DND-41 (cell line): ENCODE results near the gene ETS2.
"Not testable (repeated sequence)": the region's sequence is repeated elsewhere in the genome, so short reads cannot be mapped to it uniquely, and the experiment has no call there.

ENCODE experiments used
- ATAC-seq: fragments of 200-7000 bp; cut with Tn5 transposase; 3 replicates; pipeline ENCODE4 v1.9.1; 2021; ENCODE audit warnings: low read depth; ENCODE audit not compliant: insufficient read depth
- DNase-seq: peaks from one replicate; pipeline ENCODE4 v3.0.0-alpha.2; 2020
- H2AFZ ChIP-seq: 2 replicates; pipeline ENCODE4 v1.6.0; 2012; ENCODE audit warnings: low read depth, low read length
- H3K27ac ChIP-seq: 2 replicates; pipeline ENCODE4 v1.5.1; 2012; ENCODE audit warnings: low read length, inconsistent platforms
- H3K27me3 ChIP-seq: fragments of 200-600 bp; sonication (generic); 2 replicates; pipeline ENCODE4 v1.6.0; 2012; ENCODE audit warnings: low read length, mild to moderate bottlenecking, inconsistent platforms; ENCODE audit not compliant: insufficient read depth, poor library complexity
- H3K36me3 ChIP-seq: 2 replicates; pipeline ENCODE4 v1.5.1; 2012; ENCODE audit warnings: low read length, inconsistent platforms; ENCODE audit not compliant: insufficient read depth
- H3K4me1 ChIP-seq: 2 replicates; pipeline ENCODE4 v1.5.1; 2012; ENCODE audit warnings: mild to moderate bottlenecking, low read length; ENCODE audit not compliant: insufficient read depth
- H3K4me2 ChIP-seq: 2 replicates; pipeline ENCODE4 v1.6.0; 2012; ENCODE audit warnings: mild to moderate bottlenecking, moderate library complexity, low read length, inconsistent platforms; ENCODE audit not compliant: insufficient read depth
- H3K4me3 ChIP-seq, 2 experiments: fragments of 200-600 bp in 1 of 2; shearing (Covaris generic) in 1 of 2; 2 replicates each; pipeline ENCODE4 v1.5.1; 2012 to 2016; ENCODE audit warnings: inconsistent platforms in 2 of 2, low read length in 2 of 2, mild to moderate bottlenecking in 2 of 2, low read depth in 1 of 2, moderate library complexity in 1 of 2
- H3K79me2 ChIP-seq: 2 replicates; pipeline ENCODE4 v1.6.0; 2012; ENCODE audit warnings: low read length, inconsistent platforms; ENCODE audit not compliant: insufficient read depth
- H3K9ac ChIP-seq: 2 replicates; pipeline ENCODE4 v1.6.0; 2012; ENCODE audit warnings: low read depth, mild to moderate bottlenecking, inconsistent platforms, low read length, moderate library complexity
- H3K9me3 ChIP-seq: 2 replicates; pipeline ENCODE4 v1.5.1; 2012; ENCODE audit warnings: low read length, moderate library complexity, mild to moderate bottlenecking, inconsistent platforms; ENCODE audit not compliant: insufficient read depth, severe bottlenecking
- H4K20me1 ChIP-seq: 2 replicates; pipeline ENCODE4 v1.6.0; 2012; ENCODE audit warnings: low read length; ENCODE audit not compliant: insufficient read depth
- CTCF ChIP-seq: IDR thresholded peaks from 2 replicates; pipeline ENCODE4 v1.5.1; 2012; ENCODE audit warnings: borderline replicate concordance, low read length, moderate library complexity, mild to moderate bottlenecking; ENCODE audit not compliant: poor library complexity, severe bottlenecking; ENCODE audit errors: extremely low read depth
- EZH2 ChIP-seq: IDR thresholded peaks from 3 replicates; pipeline ENCODE4 v1.6.1; 2012; ENCODE audit warnings: borderline replicate concordance, low read depth, mild to moderate bottlenecking, moderate library complexity, low read length, inconsistent platforms; ENCODE audit not compliant: severe bottlenecking

Gene ETS2

GRCh38 chr21:38823737-38824123, 18.0 kb downstream of the ETS2 start:
- Histone ChIP-seq H3K27me3 (no peaks in the 10 kb centered on the region), H2AFZ (no peak overlapping the region), H3K9me3 (peaks cover 3% of the 10 kb centered on the region), H4K20me1 (peaks cover 29% of the 10 kb centered on the region), H3K9ac (no peak overlapping the region), H3K4me2 (no peak overlapping the region), H3K4me1 (no peaks in the 10 kb centered on the region), H3K27ac (no peak overlapping the region), H3K79me2 (peaks cover 11% of the 10 kb centered on the region), H3K36me3 (peaks cover 65% of the 10 kb centered on the region), H3K4me3 (no peak overlapping the region)
- TF ChIP-seq CTCF: no peak
- no peak for TF ChIP-seq EZH2
- no peak for DNase-seq
- no peak for ATAC-seq

- Histone ChIP-seq H3K36me3 (peaks cover 59% of the 10 kb centered on the region), H3K27me3 (no peaks in the 10 kb centered on the region), H3K79me2 (peaks cover 7% of the 10 kb centered on the region), H2AFZ (no peak overlapping the region), H4K20me1 (peaks cover 24% of the 10 kb centered on the region), H3K9me3 (peaks cover 3% of the 10 kb centered on the region), H3K4me2 (no peak overlapping the region), H3K4me3 (no peak overlapping the region), H3K9ac (no peak overlapping the region), H3K27ac (no peak overlapping the region), H3K4me1 (no peaks in the 10 kb centered on the region)
- peak; percentile 17; the same call in 1 of the 3 replicates for ATAC-seq
- no peak for TF ChIP-seq EZH2
- DNase-seq: no peak
Measured at GRCh38 chr21:38824124-38824822, 18.5 kb downstream of the ETS2 start.

- ATAC-seq: peak; percentile 36; the same call in 2 of the 3 replicates
- DNase-seq: no peak
- H3K9ac ChIP-seq: no peak overlapping the region
- H2AFZ ChIP-seq: no peak overlapping the region
- H3K27ac ChIP-seq: no peak overlapping the region
- no peaks in the 10 kb centered on the region for H3K4me1 ChIP-seq
- no peak overlapping the region for H3K4me2 ChIP-seq
- H3K36me3 ChIP-seq: peaks cover 49% of the 10 kb centered on the region
- no peak overlapping the region for H3K4me3 ChIP-seq
- peaks cover 3% of the 10 kb centered on the region for H3K9me3 ChIP-seq
- H4K20me1 ChIP-seq: peaks cover 17% of the 10 kb centered on the region
- H3K27me3 ChIP-seq: no peaks in the 10 kb centered on the region
- no peaks in the 10 kb centered on the region; the same call in 1 of the 2 replicates for H3K79me2 ChIP-seq
- no peak for TF ChIP-seq CTCF
- no peak for TF ChIP-seq EZH2
Measured at GRCh38 chr21:38825269-38825668, 19.5 kb downstream of the ETS2 start.

GRCh38 chr21:38825921-38826320, 20.2 kb downstream of the ETS2 start:
- Histone ChIP-seq H3K27ac (no peak overlapping the region), H3K4me1 (peaks cover 4% of the 10 kb centered on the region), H3K4me3 (no peak overlapping the region), H2AFZ (no peak overlapping the region), H3K9me3 (peaks cover 3% of the 10 kb centered on the region), H3K9ac (no peak overlapping the region), H3K27me3 (no peaks in the 10 kb centered on the region), H3K36me3 (peaks cover 43% of the 10 kb centered on the region), H3K79me2 (no peaks in the 10 kb centered on the region; the same call in 1 of the 2 replicates), H3K4me2 (no peak overlapping the region), H4K20me1 (peaks cover 11% of the 10 kb centered on the region; the same call in 1 of the 2 replicates)
- no peak for DNase-seq
- TF ChIP-seq CTCF (no peak), EZH2 (no peak)
- ATAC-seq: no peak

GRCh38 chr21:38828111-38828510, 22.4 kb downstream of the ETS2 start:
- H3K79me2 ChIP-seq, H3K9ac ChIP-seq, H4K20me1 ChIP-seq, ATAC-seq, H3K27me3 ChIP-seq, H3K4me2 ChIP-seq, H3K27ac ChIP-seq, H2AFZ ChIP-seq, H3K4me3 ChIP-seq, H3K9me3 ChIP-seq, DNase-seq: not testable (repeated sequence)
- peaks cover 16% of the 10 kb centered on the region for H3K4me1 ChIP-seq
- H3K36me3 ChIP-seq: peaks cover 21% of the 10 kb centered on the region
